ENCODE measurements around the gene SLC37A2. TPM values are rescaled to one million over a fixed set of nuclear protein-coding genes. Genes with fewer than 3 reads are reported as not detected.

Gene SLC37A2
- total RNA-seq, 2 donors from 2014 or later = 1.0 to 1.3 TPM

DNA sequence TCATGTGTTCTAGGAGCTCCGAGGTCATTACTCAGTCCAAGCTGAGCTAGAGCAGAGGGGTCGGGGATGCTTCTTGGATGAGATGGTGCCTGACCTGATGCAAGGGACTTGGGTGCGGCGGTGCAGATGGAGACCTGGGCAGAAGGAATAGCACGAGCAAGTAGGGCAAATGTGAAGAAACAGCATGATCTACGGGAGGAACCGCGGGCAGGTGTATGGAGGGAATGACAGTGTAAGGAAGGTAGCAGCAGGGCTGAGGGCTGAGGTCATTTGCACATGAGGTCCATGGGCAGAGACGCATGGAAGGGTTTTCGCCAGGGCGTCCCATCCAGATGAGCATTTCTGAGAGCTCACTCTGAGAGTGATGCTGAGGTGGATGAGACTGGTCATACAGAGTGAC lies 14.9 kb downstream of the SLC37A2 start:
- no peak overlapping the region for H3K27ac Mint-ChIP-seq

DNA sequence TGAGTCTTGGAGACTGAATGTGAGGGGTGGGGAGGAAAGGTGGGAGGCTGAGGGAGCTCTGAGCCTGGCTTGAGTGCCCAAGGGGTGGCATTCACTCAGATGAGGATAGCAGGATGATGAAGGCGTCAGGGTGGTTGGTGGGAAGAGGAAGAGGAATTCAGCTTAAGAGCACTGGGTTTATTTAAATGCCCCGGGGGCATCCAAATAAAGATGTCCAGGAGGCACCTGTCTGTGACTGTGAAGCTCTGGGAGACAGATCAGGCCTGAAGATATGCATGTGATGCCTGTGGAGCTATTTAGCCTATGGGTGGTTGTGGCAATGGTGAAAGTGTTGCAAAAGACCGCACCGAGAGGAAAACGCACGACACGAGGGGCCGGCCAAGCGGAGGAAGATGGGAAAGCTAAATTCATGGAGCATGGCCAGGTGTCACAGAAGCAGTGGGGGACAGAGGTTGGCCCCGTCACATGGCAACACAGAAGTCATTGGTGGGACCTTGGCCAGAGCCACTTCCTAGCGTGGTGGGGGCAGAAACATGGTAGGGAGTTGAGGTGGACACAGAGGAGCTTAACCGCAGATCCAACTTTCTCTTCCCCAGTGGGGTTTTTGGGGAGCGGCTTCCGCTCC lies 15.5 kb downstream of the SLC37A2 start:
- Histone ChIP-seq H3K36me3 (ENCODE audit: control insufficient read depth, insufficient read depth, low read length) (no peaks in the 10 kb centered on the region), H3K9ac (ENCODE audit: extremely low read depth, low read length, poor library complexity, severe bottlenecking) (no peak overlapping the region), H3K4me1 (ENCODE audit: control insufficient read depth, insufficient read depth, low read length) (no peaks in the 10 kb centered on the region), H3K4me3 (ENCODE audit: low read length) (no peak overlapping the region), H3K27ac (ENCODE audit: low read depth, low read length) (no peak overlapping the region), H3K27me3 (ENCODE audit: control insufficient read depth, insufficient read depth, low read length, poor library complexity, severe bottlenecking) (no peaks in the 10 kb centered on the region), H3K9me3 (ENCODE audit: control insufficient read depth, low read length) (no peaks in the 10 kb centered on the region)
- Mint-ChIP-seq H3K27me3 (ENCODE audit: insufficient read depth) (peaks cover 11% of the 10 kb centered on the region), H3K27ac (no peak overlapping the region), H3K9me3 (no peaks in the 10 kb centered on the region), H3K36me3 (ENCODE audit: low read depth) (no peaks in the 10 kb centered on the region), H3K4me3 (no peak overlapping the region), H3K4me1 (peaks cover 10% of the 10 kb centered on the region)
- TF ChIP-seq, protein P1, sequence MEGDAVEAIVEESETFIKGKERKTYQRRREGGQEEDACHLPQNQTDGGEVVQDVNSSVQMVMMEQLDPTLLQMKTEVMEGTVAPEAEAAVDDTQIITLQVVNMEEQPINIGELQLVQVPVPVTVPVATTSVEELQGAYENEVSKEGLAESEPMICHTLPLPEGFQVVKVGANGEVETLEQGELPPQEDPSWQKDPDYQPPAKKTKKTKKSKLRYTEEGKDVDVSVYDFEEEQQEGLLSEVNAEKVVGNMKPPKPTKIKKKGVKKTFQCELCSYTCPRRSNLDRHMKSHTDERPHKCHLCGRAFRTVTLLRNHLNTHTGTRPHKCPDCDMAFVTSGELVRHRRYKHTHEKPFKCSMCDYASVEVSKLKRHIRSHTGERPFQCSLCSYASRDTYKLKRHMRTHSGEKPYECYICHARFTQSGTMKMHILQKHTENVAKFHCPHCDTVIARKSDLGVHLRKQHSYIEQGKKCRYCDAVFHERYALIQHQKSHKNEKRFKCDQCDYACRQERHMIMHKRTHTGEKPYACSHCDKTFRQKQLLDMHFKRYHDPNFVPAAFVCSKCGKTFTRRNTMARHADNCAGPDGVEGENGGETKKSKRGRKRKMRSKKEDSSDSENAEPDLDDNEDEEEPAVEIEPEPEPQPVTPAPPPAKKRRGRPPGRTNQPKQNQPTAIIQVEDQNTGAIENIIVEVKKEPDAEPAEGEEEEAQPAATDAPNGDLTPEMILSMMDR (conservative IDR thresholded peaks at IDR 0.05) = no peak
- WGBS, 2 experiments (ENCODE audit: insufficient coverage in 1 of 2, insufficient read length in 1 of 2) = 93 to 94% methylated on average over 11 to 14 of the region's 14 CpGs
- DNase-seq = no peak

More for the DNA sequence above, 14.9 kb downstream of the SLC37A2 start:
- no peak overlapping the region for H3K9ac ChIP-seq (ENCODE audit: extremely low read depth, low read length, poor library complexity, severe bottlenecking)
- peaks cover 10% of the 10 kb centered on the region for H3K4me1 Mint-ChIP-seq
- H3K36me3 ChIP-seq (ENCODE audit: control insufficient read depth, insufficient read depth, low read length) = no peaks in the 10 kb centered on the region
- no peak overlapping the region for H3K27ac ChIP-seq (ENCODE audit: low read depth, low read length)
- no peak overlapping the region for H3K4me3 Mint-ChIP-seq
- TF ChIP-seq, protein P1 (conservative IDR thresholded peaks at IDR 0.05) = no peak
- H3K4me3 ChIP-seq (ENCODE audit: low read length) = no peak overlapping the region
- no peaks in the 10 kb centered on the region for H3K9me3 ChIP-seq (ENCODE audit: control insufficient read depth, low read length)
- peaks cover 11% of the 10 kb centered on the region for H3K27me3 Mint-ChIP-seq (ENCODE audit: insufficient read depth)
- H3K4me1 ChIP-seq (ENCODE audit: control insufficient read depth, insufficient read depth, low read length) = no peaks in the 10 kb centered on the region
- H3K27me3 ChIP-seq (ENCODE audit: control insufficient read depth, insufficient read depth, low read length, poor library complexity, severe bottlenecking) = no peaks in the 10 kb centered on the region
- DNase-seq = no peak
- 91 to 92% methylated on average over 8 to 11 of the region's 11 CpGs for WGBS, 2 experiments (ENCODE audit: insufficient coverage in 1 of 2, insufficient read length in 1 of 2)
- no peaks in the 10 kb centered on the region for H3K9me3 Mint-ChIP-seq
- H3K36me3 Mint-ChIP-seq (ENCODE audit: low read depth) = no peaks in the 10 kb centered on the region

GRCh38 chr11:125079151-125079877 lies 16.2 kb downstream of the SLC37A2 start:
- TF ChIP-seq, protein P1 (conservative IDR thresholded peaks at IDR 0.05) = no peak
- H3K27ac ChIP-seq (ENCODE audit: low read depth, low read length) = no peak overlapping the region
- no peaks in the 10 kb centered on the region for H3K27me3 ChIP-seq (ENCODE audit: control insufficient read depth, insufficient read depth, low read length, poor library complexity, severe bottlenecking)
- WGBS, 2 experiments (ENCODE audit: insufficient coverage in 1 of 2, insufficient read length in 1 of 2) = 95 to 97% methylated on average over 14 to 18 of the region's 18 CpGs
- H3K9me3 ChIP-seq (ENCODE audit: control insufficient read depth, low read length) = no peaks in the 10 kb centered on the region
- Mint-ChIP-seq H3K4me3 (no peak overlapping the region), H3K36me3 (ENCODE audit: low read depth) (no peaks in the 10 kb centered on the region), H3K27me3 (ENCODE audit: insufficient read depth) (peaks cover 8% of the 10 kb centered on the region), H3K4me1 (peaks cover 4% of the 10 kb centered on the region), H3K27ac (no peak overlapping the region), H3K9me3 (no peaks in the 10 kb centered on the region)
- H3K36me3 ChIP-seq (ENCODE audit: control insufficient read depth, insufficient read depth, low read length) = no peaks in the 10 kb centered on the region
- H3K4me3 ChIP-seq (ENCODE audit: low read length) = no peak overlapping the region
- no peak for DNase-seq
- no peak overlapping the region for H3K9ac ChIP-seq (ENCODE audit: extremely low read depth, low read length, poor library complexity, severe bottlenecking)
- H3K4me1 ChIP-seq (ENCODE audit: control insufficient read depth, insufficient read depth, low read length) = no peaks in the 10 kb centered on the region
